K562 (cell line): ENCODE measurements around the gene TUT4. TPM values are rescaled to one million over a fixed set of nuclear protein-coding genes. Genes with fewer than 3 reads are reported as not detected.

Source experiments
- ATAC-seq: fragments of 200-7000 bp; cut with Tn5 transposase; 3 replicates; pipeline ENCODE4 v1.9.1; 2020; ENCODE audit warnings: moderate library complexity
- BruUV-seq: library from RNA; stranded (reverse); fragments of 400-500 nt; replicated peaks from 2 replicates; lab custom pipeline; 2021; lab: Mats Ljungman, UMichigan
- CTCF ChIA-PET: fragments of 300-600 bp; formaldehyde crosslinking; extraction: SDS; loops from one replicate; lab custom pipeline; 2021; ENCODE audit warnings: low intra/inter-chr PET ratio; lab: Yijun Ruan, JAX
- POLR2A ChIA-PET: fragments of 300-600, 350-650 bp; sonication (Branson Sonifier 250); formaldehyde crosslinking; extraction: SDS; loops from one replicate; lab custom pipeline; 2021; ENCODE audit warnings: antibody characterized with exemption, inconsistent platforms; lab: Yijun Ruan, JAX
- DNase-seq, 4 experiments: peaks; one replicate each; pipeline versions ENCODE4 v3.0.0 to v3.0.0-alpha.2; 2011 to 2018; ENCODE audit warnings: low spot score in 3 of 4, mixed read lengths in 3 of 4; ENCODE audit errors: extremely low read depth in 1 of 4
- FAIRE-seq: peaks from 2 replicates; lab custom pipeline; 2011; peaks lifted over from hg19 to GRCh38; lab: Jason Lieb, UNC
- H2AFZ ChIP-seq: 2 replicates; pipeline ENCODE4 v1.6.0; 2011; ENCODE audit warnings: low read depth, low read length, control low read depth, inconsistent platforms
- H3K27ac ChIP-seq: fragments of 200-600 bp; 3 replicates; pipeline ENCODE4 v1.8.0; 2011; ENCODE audit warnings: low read depth, mild to moderate bottlenecking, control low read depth, inconsistent platforms, low read length, moderate library complexity, mixed read lengths; ENCODE audit errors: extremely low read depth
- H3K27me3 ChIP-seq, 2 experiments: fragments of 300-600 bp in 1 of 2; 2 replicates in 1 of 2; 3 replicates in 1 of 2; pipeline versions ENCODE4 v1.6.0 to v1.8.0; 2011; ENCODE audit warnings: inconsistent platforms in 2 of 2, low read length in 2 of 2, mild to moderate bottlenecking in 1 of 2, mixed read lengths in 1 of 2, moderate library complexity in 1 of 2; ENCODE audit not compliant: control insufficient read depth in 2 of 2, insufficient read depth in 2 of 2
- H3K36me3 ChIP-seq: fragments of 300-600 bp; 3 replicates; pipeline ENCODE4 v1.8.0; 2011; ENCODE audit warnings: mild to moderate bottlenecking, low read length, inconsistent platforms; ENCODE audit not compliant: control insufficient read depth, insufficient read depth
- H3K4me1 ChIP-seq, 2 experiments: fragments of 200-600 bp in 1 of 2; replicated peaks in 1 of 2; 2 replicates in 1 of 2; 3 replicates in 1 of 2; pipeline versions ENCODE4 v1.5.1 to v1.8.0; 2011; ENCODE audit warnings: inconsistent platforms in 2 of 2, low read length in 2 of 2, mild to moderate bottlenecking in 1 of 2, mixed read lengths in 1 of 2, moderate library complexity in 1 of 2; ENCODE audit not compliant: control insufficient read depth in 2 of 2, insufficient read depth in 2 of 2
- H3K4me2 ChIP-seq: 2 replicates; pipeline ENCODE4 v1.6.1; 2011; ENCODE audit warnings: low read length, control low read depth, inconsistent platforms, mixed read lengths; ENCODE audit not compliant: insufficient read depth
- H3K4me3 ChIP-seq: fragments of 200-600 bp; sonication (generic), shearing (Covaris generic); 2 replicates; pipeline ENCODE4 v1.5.1; 2016; ENCODE audit warnings: control low read depth, inconsistent platforms
- H3K79me2 ChIP-seq: fragments of 200-600 bp; 3 replicates; pipeline ENCODE4 v1.8.0; 2011; ENCODE audit warnings: low read length, inconsistent platforms; ENCODE audit not compliant: control insufficient read depth, insufficient read depth
- H3K9ac ChIP-seq, 2 experiments: 2 replicates each; pipeline versions ENCODE4 v1.6.0 to v1.6.1; 2011; ENCODE audit warnings: low read depth in 2 of 2, low read length in 2 of 2, control low read depth in 1 of 2, inconsistent platforms in 1 of 2, mild to moderate bottlenecking in 1 of 2, mixed read lengths in 1 of 2; ENCODE audit not compliant: insufficient read depth in 1 of 2
- H3K9me1 ChIP-seq: one replicate; pipeline ENCODE4 v1.6.0; 2011; ENCODE audit warnings: inconsistent platforms, mild to moderate bottlenecking, low read length, moderate library complexity; ENCODE audit not compliant: control insufficient read depth, insufficient read depth
- H3K9me3 ChIP-seq: replicated peaks from 2 replicates; pipeline ENCODE4 v1.5.1; 2011; ENCODE audit warnings: low read depth, low read length, inconsistent platforms; ENCODE audit not compliant: control insufficient read depth, insufficient read depth
- H4K20me1 ChIP-seq: replicated peaks from 2 replicates; pipeline ENCODE4 v1.6.1; 2011; ENCODE audit warnings: low read length, inconsistent platforms, mixed read lengths; ENCODE audit not compliant: control insufficient read depth, insufficient read depth
- ARNT ChIP-seq, 2 experiments: fragments of 450-650 bp; IDR thresholded peaks; 2 replicates each; pipeline ENCODE4 v1.6.1; 2016; ENCODE audit warnings: mild to moderate bottlenecking in 1 of 2
- ATF3 ChIP-seq, 2 experiments: fragments of 450-650 bp in 1 of 2; sonication (generic) in 1 of 2; formaldehyde crosslinking in 1 of 2; IDR thresholded peaks in 1 of 2; conservative IDR thresholded peaks in 1 of 2; 2 replicates each; pipeline versions ENCODE4 v1.6.1 to v1.8.1; 2016 to 2023; ENCODE audit warnings: mild to moderate bottlenecking in 2 of 2, moderate library complexity in 2 of 2, inconsistent platforms in 1 of 2, missing genetic modification reagents in 1 of 2
- CBX5 ChIP-seq: IDR thresholded peaks from 2 replicates; pipeline ENCODE4 v1.6.1; 2014; ENCODE audit warnings: low read depth, borderline replicate concordance
- CEBPG ChIP-seq, 3 experiments: fragments of 200-800 bp in 1 of 3; sonication (Bioruptor generic) in 1 of 3; sonication (generic) in 1 of 3; formaldehyde crosslinking in 1 of 3; IDR thresholded peaks in 2 of 3; conservative IDR thresholded peaks in 1 of 3; 2 replicates each; pipeline versions ENCODE4 v1.6.1 to v1.8.0; 2016 to 2022; ENCODE audit warnings: missing compliant biosample characterization in 2 of 3, missing genetic modification characterization in 2 of 3, mild to moderate bottlenecking in 1 of 3, missing genetic modification reagents in 1 of 3
- ELF1 ChIP-seq: fragments of 200-800 bp; sonication (Bioruptor generic); IDR thresholded peaks from 2 replicates; pipeline ENCODE4 v1.6.1; 2016; ENCODE audit warnings: missing genetic modification characterization, missing compliant biosample characterization
- FOXP4 ChIP-seq: sonication (generic); formaldehyde crosslinking; IDR thresholded peaks from 2 replicates; pipeline ENCODE4 v1.8.0; 2022; ENCODE audit warnings: mild to moderate bottlenecking, missing genetic modification reagents, borderline replicate concordance
- GTF2B ChIP-seq: IDR thresholded peaks from 2 replicates; pipeline ENCODE4 v1.6.1; 2011; ENCODE audit not compliant: insufficient read length; ENCODE audit errors: extremely low read depth
- HMBOX1 ChIP-seq: sonication (generic); IDR thresholded peaks from 2 replicates; pipeline ENCODE4 v1.6.1; 2016
- PHB ChIP-seq: fragments of 250-450 bp; sonication (Bioruptor Pico); IDR thresholded peaks from 2 replicates; pipeline ENCODE4 v1.5.0; 2021
- SOX6 ChIP-seq: fragments of 450-650 bp; IDR thresholded peaks from 2 replicates; pipeline ENCODE4 v1.6.1; 2014; ENCODE audit warnings: mild to moderate bottlenecking
- SUPT5H ChIP-seq: fragments of 450-650 bp; IDR thresholded peaks from 2 replicates; pipeline ENCODE4 v1.6.1; 2016
- YBX1 ChIP-seq: fragments of 450-650 bp; IDR thresholded peaks from 2 replicates; pipeline ENCODE4 v1.7.1; 2016; ENCODE audit warnings: mild to moderate bottlenecking
- ZNF280B ChIP-seq: fragments of 250-450 bp; sonication (Bioruptor Pico); IDR thresholded peaks from 2 replicates; pipeline ENCODE4 v1.5.1; 2021; ENCODE audit warnings: mild to moderate bottlenecking
- ZNF589 ChIP-seq: fragments of 200-800 bp; sonication (Bioruptor generic); IDR thresholded peaks from 2 replicates; pipeline ENCODE4 v1.6.1; 2016; ENCODE audit warnings: low read depth, missing genetic modification characterization, missing compliant biosample characterization
- WGBS: fragments of 100-300 bp; shearing (Covaris generic); methylation state at CpG from one replicate; pipeline ENCODE4 v1.1.6; 2016; ENCODE audit warnings: low coverage, mixed read lengths; ENCODE audit not compliant: insufficient coverage; ENCODE audit errors: missing lambda C conversion rate; 5-methylcytosine and 5-hydroxymethylcytosine counted together
- in situ Hi-C: fragments of 300-500 bp; cut with MboI; formaldehyde crosslinking; loops from 4 replicates; pipeline ENCODE4 v1.15.0; 2018; ENCODE audit warnings: inconsistent platforms, mixed read lengths
- intact Hi-C: fragments of 100-400 bp; cut with micrococcal nuclease; formaldehyde crosslinking; loops from 2 replicates; pipeline ENCODE4 v1.14.2; 2022
- polyA plus RNA-seq, 8 experiments: library from polyadenylated mRNA; depleted of rRNA in 4 of 8; stranded (reverse) in 5 of 8; unstranded in 3 of 8; fragments of >200 nt; fragmentation: Nextera tagmentation in 2 of 8; fragmentation: Illumina TruSeq in 1 of 8; extraction: Ambion mirVana in 2 of 8; extraction: Trizol in 1 of 8; gene quantifications; 2 replicates each; pipeline versions ENCODE4 v1.2.1 to v1.2.3, GENCODE V29; 2011 to 2014; ENCODE audit warnings: inconsistent platforms in 1 of 8, missing spikeins in 1 of 8
- total RNA-seq, 7 experiments: library from RNA; depleted of rRNA in 6 of 7; stranded (reverse); fragments of >200 nt in 6 of 7; fragmentation: Illumina TruSeq in 2 of 7; extraction: Trizol in 2 of 7; gene quantifications; 2 replicates each; pipeline versions ENCODE4 v1.2.1 to v1.2.3, GENCODE V29; 2011 to 2021; ENCODE audit warnings: low replicate concordance in 1 of 7

TUT4 gene
- total and polyA plus RNA-seq, 9 of the 15 experiments (the other 6 are each of a cell fraction or from before 2014, with no cell fraction given), result 15.8 to 53.5 (median 36.7) TPM

- TF ChIP-seq ATF3 (IDR thresholded peaks at IDR 0.05) (peak; percentile 70), ATF3 (CRISPR knock-in tag; conservative IDR thresholded peaks at IDR 0.05) (no peak), SOX6 (peak; percentile 83), ZNF589 (CRISPR knock-in tag) (0 out of 2 replicates have a peak, but pooled peaks have one; percentile 24), CEBPG (CRISPR knock-in tag; IDR thresholded peaks at IDR 0.05) (peak; percentile 41; the same call in 1 of the 2 replicates), CEBPG (tag; conservative IDR thresholded peaks at IDR 0.05 in 1 of 2, IDR thresholded peaks at IDR 0.05 in 1 of 2) (peak in 1 of 2 experiments; percentile 82; a peak in 2 of 4 replicates), ELF1 (tag) (no peak)
Measured at GRCh38 chr1:52520148-52520547, 32.7 kb downstream of the TUT4 start (continued).

- H3K27ac ChIP-seq, result no peak overlapping the region
- ChIA-PET CTCF (no interaction called here), POLR2A (interaction anchor here (1.7 kb wide), 1 partner anchor 32 kb away, joined by 4 read pairs; no protein-coding TSS in a partner anchor)
- intact Hi-C loops (no loop called here), in situ Hi-C loops (no loop called here)
- no peaks in the 10 kb centered on the region for H3K4me1 ChIP-seq
- no peak overlapping the region for H3K9ac ChIP-seq
- H3K27me3 ChIP-seq, result no peaks in the 10 kb centered on the region
- FAIRE-seq (no peak), ATAC-seq (no peak), DNase-seq (no peak)
- H3K9me3 ChIP-seq, result no peaks in the 10 kb centered on the region
- 0 out of 3 replicates have a peak, but pooled peaks cover 3% of the 10 kb centered on the region for H3K79me2 ChIP-seq
- H3K36me3 ChIP-seq, result peaks cover 31% of the 10 kb centered on the region
- H3K9me1 ChIP-seq, result no peaks in the 10 kb centered on the region
- no peak overlapping the region for H3K4me2 ChIP-seq
- no peak overlapping the region for H3K4me3 ChIP-seq
- no peak overlapping the region for H2AFZ ChIP-seq
- no peaks in the 10 kb centered on the region for H4K20me1 ChIP-seq
- WGBS, result 97% methylated on average over 2 of the region's 2 CpGs
- no TSS peak for BruUV-seq
- TF ChIP-seq HMBOX1, result no peak
- no peak for TF ChIP-seq GTF2B
- no peak for TF ChIP-seq YBX1
- TF ChIP-seq CBX5, result no peak
- no peak for TF ChIP-seq ZNF280B (CRISPR knock-in tag)
- no peak for TF ChIP-seq FOXP4 (CRISPR knock-in tag)
- TF ChIP-seq ARNT (IDR thresholded peaks at IDR 0.05), result no peak
- no peak for TF ChIP-seq PHB
- TF ChIP-seq SUPT5H, result no peak
Measured at GRCh38 chr1:52518962-52519361, 33.9 kb downstream of the TUT4 start.
